Kidney capillary endothelial cell (primary cell): Measurements from ENCODE around the gene BCAS2.
A peak's percentile ranks its signal among the peaks of the same experiment; 100 is the strongest.

Experiments used
- DNase-seq: peaks from one replicate; pipeline ENCODE4 v3.0.0-alpha.2; 2018; ENCODE audit warnings: low spot score

BCAS2 gene

DNA sequence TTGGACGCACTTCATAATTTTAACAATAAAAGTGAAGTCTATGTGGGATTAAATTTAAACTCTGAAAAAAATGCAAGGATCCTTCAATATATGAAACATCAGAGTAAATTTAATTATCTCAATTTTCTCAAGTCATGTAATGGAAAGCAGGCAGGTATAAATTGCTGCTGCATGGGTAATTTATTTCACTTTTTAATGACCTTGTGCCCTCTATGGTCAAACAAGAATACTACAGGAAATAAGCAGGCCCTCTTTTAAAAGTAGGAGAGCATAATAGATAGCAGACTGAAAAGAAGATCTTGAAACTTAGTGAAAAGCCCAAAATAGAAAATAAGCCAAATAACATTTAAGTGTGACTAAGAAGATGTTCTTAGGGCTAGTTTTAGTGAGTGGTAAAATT is 22.9 kb downstream of the BCAS2 start:
- DNase-seq: peak; percentile 6

DNA sequence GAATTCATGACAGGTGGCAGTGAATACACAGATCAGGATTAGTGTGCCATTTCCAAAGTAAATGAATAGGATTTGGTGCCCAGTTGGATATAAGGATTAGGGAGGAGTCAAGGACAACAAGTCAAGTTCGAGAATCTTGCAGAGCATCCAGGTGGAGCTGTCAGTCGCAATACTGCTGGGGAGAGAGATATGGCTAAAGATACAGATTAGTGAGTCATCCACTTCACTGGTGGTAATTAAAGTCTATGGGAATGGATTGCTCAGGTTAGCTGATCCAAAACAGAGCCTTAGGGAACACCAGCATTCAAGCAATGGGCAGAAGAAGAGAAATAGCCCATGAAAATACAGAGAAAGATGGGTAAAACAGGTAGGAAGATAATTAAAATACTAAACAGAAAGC is 26.8 kb downstream of the BCAS2 start:
- no peak for DNase-seq

DNA sequence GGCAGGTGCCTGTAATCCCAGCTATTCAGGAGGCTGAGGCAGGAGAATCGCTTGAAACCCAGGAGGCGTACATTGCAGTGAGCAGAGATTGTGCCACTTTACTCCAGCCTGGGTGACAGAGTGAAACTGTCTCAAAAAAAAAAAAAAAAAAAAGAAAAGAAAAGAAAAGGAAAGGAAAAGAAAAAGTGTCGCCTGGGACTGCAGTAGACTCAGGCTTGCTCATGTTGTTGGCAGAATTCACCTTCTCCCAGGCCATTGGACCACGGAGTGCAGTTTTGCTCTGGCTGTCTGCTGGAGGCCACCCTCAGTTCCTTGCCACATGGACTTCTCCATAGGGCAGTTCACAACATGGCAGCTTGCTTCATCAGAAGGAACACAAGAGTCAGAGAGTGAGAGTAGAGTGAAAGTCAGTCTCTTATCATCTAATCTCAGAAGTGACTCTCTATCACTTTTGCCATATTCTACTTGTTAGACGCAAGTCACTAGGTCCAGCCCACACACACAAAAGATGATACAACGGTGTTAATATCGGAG is 29.2 kb downstream of the BCAS2 start:
- DNase-seq: no peak

DNA sequence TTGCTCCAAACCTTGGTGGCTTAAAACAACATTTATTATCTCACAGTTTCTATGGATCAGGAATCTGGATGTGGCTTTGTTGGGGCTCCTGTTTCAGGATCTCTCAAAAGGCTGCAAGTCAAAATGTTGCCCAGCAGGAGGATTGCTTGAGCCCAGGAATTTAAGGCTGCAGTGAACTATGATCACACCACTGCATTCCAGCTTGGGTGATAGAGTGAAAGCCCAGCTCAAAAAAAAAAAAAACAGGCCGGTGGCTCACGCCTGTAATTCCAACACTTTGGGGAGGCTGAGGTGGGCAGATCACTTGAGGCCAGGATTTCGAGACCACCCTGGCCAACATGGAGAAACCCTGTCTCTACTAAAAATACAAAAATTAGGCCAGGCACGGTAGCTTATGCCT is 30.0 kb downstream of the BCAS2 start:
- no peak for DNase-seq

DNA sequence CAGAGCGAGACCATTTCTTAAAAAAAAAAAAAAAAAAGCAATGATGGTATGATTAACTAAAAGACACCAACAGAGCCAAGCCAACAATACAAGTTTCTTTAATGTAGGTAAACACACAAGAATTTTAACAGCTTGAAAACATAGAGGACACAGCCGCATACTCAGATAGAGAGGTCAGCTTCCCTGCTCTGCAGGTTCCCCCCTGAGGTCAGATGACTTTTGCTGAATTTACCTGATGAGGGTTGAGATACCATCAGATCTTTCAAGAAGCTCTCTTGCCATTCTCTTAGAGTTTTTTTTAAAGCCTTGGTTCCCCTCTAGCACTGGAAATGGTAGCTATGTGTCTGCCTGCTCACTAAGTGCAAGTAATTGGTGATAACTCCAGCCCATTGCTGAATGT is 31.1 kb downstream of the BCAS2 start:
- DNase-seq: no peak

DNA sequence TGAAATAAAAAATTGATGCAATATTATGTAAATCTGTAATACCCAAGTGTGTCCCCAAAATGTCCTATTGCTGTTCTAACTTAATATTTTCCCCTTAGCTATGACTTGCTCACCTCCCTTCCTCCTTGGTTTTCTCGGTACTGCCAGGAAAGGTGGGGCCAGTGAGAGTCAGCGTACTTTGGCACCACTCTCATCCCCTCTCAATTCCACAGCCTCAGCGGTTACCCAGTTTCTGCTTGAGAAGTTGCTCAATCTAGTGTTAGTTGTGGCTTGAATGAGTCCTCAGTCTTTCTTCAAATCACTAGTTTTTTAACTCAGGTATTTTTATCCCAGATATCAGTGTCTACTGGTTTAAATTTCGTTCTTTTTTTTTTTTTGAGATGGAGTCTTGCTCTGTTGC is 32.3 kb downstream of the BCAS2 start:
- no peak for DNase-seq

DNA sequence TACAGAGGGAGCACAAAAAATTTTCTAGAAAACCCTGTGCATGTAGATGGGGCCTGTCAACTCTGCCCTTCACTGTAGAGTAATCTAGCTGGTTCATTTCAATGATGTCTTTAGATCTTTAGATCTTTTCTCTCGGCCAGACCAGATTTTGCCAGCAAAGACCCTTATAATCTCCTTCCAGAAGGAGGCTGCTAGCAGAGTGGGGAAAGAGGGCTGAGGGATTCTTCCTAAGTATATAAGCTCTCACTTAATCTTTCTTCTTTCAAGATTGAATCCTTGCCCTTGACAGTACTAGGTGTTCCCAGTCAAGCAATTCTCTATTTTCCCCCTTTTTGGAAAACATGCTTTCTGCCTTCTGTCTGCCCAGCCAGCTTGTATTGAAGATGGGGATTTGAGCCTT is 34.3 kb downstream of the BCAS2 start:
- DNase-seq: no peak

DNA sequence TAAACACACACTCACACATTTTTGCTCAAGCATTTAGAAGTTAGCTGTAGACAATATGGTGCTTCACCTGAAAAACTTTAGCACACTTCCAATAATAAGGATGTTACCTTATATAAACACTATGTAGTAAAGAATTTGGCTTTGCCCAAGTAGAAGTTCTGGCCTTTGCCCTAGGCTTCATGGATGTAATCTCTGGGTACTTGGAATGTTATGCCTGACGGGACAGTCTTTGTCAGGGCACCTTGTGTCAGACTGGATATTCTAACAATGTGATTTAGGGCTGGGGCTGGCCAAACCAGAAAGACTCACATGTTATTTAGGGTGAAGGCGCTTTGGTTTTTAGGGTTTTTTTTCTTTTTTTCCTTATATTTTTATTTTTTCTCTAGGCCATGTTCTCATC is 35.6 kb downstream of the BCAS2 start:
- no peak for DNase-seq

DNA sequence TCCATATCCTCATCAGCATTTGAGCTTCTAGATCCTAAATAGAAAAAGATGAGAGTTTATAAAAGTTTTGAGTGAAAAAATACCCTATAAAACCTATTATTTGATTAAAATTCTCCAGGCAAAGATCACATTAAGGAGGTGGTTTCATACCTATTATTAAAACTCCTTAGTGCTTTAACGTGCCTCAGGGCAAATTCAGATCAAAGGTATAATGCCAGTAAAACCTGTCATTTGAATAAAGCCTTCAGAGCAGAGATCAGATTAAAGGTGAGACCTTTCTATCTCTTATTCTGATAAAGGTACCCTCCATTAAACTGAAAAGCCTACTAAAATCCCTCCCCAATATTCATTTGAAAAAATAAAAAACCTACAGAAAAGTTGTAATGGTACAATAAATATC is 36.1 kb downstream of the BCAS2 start:
- no peak for DNase-seq

DNA sequence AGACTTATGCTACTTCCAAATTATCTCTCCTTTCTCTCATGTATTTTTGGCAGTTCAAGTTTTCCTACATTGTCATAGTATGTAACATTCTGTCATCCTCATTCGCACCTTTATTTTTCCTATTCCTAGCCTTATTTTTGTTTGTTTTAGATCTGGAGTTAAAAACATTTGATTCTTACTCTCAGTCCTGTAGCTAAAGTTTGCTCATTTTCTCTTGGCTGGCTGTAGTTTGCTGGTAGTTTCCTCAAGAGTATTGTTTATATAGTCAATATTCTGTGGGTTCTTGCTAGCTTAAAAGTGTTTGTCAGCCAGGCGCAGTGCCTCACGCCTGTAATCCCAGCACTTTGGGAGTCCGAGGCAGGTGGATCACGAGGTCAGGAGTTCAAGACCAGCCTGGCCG is 40.6 kb downstream of the BCAS2 start:
- no peak for DNase-seq

DNA sequence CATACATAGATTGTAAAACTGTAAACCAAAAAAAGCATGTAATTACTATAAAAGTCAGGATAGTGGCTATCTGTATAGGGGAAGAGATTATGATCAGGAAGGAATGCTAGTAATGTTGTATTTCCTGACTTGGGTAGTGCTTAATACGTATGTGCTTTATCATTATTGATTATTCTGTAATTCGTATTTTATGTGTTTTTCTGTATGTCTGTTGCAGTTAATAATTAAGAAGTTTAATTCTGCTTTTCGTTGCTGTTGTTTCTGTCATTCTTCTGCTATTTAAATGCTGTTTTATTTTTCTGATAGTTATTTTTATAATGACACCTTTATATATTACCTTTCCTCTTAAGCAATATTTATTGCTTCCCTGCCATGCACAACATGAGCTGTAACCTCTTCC is 41.1 kb downstream of the BCAS2 start:
- DNase-seq: no peak

DNA sequence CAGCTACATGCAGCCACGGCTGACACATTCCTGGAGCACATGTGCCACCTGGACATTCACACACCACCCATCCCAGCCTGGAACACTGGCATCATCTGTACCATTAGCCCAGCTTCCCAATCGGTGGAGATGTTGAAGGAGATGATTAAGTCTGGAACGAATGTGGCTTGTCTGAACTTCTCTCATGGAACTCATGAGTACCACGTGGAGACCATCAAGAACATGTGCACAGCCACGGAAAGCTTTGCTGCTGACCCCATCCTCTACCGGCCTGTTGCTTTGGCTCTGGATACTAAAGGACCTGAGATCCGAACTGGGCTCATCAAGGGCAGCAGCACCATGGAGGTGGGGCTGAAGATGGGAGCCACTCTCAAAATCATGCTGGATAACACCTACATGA is 45.4 kb downstream of the BCAS2 start:
- DNase-seq: no peak

DNA sequence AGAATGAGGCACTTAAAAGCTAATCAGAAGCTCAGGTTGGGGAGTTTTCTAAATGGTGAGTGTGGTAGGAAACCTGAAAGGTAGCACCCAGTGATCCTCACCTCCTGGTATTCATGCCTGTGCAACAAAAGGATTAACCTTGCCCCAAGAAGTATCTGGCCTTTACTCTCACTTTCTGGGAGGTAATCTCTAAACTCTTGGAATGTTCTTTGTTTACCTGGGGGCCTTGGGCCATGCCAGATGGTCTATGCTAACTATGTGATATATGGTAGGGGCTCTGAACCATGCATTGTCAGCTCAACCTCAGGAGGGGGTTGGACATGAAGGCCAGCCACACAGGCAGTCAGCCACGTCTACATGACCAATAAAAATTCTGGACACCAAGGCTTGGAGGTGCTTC is 46.0 kb downstream of the BCAS2 start:
- no peak for DNase-seq

DNA sequence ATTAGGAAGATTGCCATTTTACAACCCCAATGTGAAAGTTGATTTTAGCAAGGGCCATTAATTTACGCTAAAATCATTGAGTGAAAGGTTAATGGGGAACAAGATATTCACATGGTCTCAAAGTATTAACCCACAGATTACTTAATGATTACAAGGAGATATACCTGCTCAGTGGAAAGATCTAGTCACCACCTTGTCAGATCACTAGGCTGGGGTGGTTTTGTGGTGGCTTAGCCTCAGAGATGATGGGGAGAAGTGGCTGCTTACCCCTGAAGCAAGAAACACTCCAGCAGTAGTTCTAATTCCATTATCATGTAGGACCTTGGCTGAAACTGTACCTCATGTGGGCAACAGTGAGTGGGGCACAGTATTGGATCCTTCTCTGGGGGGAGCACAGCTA is 50.3 kb downstream of the BCAS2 start:
- no peak for DNase-seq

DNA sequence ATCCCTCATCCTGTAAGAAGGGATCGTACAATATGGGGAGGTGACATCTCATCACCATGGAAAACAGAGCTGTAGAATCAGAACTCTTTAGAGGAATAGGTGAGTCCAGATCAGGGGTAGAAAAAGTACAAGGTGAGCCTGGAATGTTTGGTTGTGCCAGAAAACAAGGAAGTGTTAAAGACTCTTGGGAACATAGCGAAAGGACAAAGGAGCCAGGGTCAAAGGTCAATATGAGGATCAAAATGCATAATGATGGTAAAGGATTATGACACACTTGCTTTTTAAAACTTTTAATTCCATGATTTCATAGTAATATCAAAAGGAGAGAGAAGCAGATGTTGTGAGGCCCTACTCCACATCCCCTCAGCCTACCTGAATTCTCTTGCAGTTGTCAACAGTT is 51.2 kb downstream of the BCAS2 start:
- no peak for DNase-seq

DNA sequence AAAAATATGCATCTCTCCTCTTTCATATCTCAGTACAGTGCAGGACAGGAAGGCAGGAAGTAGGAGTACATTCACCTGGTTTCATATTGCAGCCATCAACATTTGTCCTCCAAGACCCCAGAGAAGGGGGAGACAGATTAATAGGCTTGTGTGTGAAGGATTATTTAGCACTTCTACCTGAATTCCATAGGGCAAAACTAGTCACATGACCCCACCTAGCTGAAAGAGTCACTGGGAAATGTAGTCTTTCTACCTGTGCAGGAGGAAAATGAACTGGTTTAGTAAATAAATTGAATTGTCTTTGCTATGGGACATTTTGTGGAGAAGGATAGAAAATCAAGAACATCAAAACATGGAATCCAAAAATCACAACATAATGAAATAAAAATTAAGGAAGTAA is 56.5 kb downstream of the BCAS2 start:
- no peak for DNase-seq

DNA sequence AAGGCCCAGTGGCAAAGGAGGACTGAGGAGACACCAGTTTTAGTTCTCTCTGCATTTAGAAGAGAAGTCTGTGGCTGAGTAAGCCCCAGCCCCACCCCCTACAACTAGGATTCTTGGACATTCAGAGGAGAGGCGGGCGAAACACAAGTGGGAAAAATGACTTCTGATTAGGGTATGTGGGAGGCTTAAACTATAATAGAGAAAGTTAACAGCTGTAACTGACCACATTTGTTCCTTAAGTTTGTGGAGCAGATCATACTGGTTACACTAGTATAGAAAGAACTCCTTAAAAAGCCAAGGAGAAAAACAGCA is 59.2 kb downstream of the BCAS2 start:
- DNase-seq: no peak

DNA sequence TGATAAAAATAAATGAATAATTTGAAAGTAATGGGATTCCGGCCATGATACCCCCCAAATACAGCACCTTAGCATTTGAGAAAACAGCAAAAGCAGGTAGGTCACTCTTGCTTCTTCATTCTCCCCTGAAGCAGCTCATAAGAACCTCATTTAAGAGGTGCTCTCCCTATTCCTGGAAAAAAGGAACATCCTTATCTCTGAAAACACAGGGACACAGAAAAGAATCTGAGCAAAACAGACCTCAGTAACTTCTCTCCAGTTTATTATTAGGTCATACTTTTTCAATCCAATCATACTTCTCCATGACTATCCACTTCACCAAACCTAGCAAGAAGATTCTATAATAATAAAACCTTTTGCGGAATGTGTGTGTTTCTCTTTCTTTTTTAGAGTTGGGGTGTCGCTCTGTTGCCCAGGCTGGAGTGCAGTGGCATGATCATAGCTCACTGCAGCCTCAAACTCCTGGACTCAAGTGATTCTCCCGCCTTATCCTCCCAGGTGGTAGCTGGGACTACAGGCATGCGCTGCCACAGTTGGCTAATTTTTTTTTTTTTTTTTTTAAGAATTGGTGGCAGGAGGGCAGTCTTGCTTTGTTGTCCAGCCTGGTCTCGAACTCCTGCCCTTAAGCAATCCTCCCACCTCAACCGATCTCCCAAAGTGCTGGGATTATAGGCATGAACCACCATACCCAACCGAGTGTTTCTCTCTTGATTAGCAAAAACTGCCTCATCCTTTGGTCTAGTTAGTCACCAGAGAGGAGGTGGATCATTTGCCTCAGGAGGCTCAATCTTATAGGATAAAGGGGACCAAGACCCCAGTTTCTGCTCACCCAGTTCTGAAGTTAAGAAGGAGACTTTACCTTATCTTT is 59.8 kb downstream of the BCAS2 start:
- DNase-seq: no peak
